HepG2 (cell line): Measurements from ENCODE around the gene ZNF100. TPM values are rescaled to one million over a fixed set of nuclear protein-coding genes. Genes with fewer than 3 reads are reported as not detected.

Experiments
- ATAC-seq: fragments of 200-7000 bp; cut with Tn5 transposase; 3 replicates; pipeline ENCODE4 v1.9.1; 2020; ENCODE audit warnings: mild to moderate bottlenecking, moderate library complexity
- BruUV-seq: library from RNA; stranded (reverse); fragments of 400-500 nt; replicated peaks from 2 replicates; lab custom pipeline; 2021; lab: Mats Ljungman, UMichigan
- CTCF ChIA-PET: fragments of 300-600 bp; formaldehyde crosslinking; extraction: SDS; loops from one replicate; lab custom pipeline; 2021; ENCODE audit warnings: low total read pairs, inconsistent platforms, low intra/inter-chr PET ratio; lab: Yijun Ruan, JAX
- POLR2A ChIA-PET: fragments of 350-600 bp; sonication (Branson Sonifier 250); formaldehyde crosslinking; loops from one replicate; lab custom pipeline; 2020; ENCODE audit warnings: antibody characterized with exemption, inconsistent platforms; lab: Yijun Ruan, JAX
- DNase-seq: peaks from one replicate; pipeline ENCODE4 v3.0.0-alpha.2; 2015; ENCODE audit warnings: low spot score
- FAIRE-seq: peaks from 3 replicates; lab custom pipeline; 2011; peaks lifted over from hg19 to GRCh38; lab: Jason Lieb, UNC
- H2AFZ ChIP-seq: one replicate; pipeline ENCODE4 v1.6.1; 2011; ENCODE audit warnings: low read length, inconsistent platforms
- H3K27ac ChIP-seq: fragments of 300-600 bp; 3 replicates; pipeline ENCODE4 v1.8.0; 2011; ENCODE audit warnings: mixed run types, mild to moderate bottlenecking, mixed read lengths, low read length, inconsistent platforms; ENCODE audit not compliant: insufficient read depth; ENCODE audit errors: extremely low read length
- H3K27me3 ChIP-seq, 2 experiments: fragments of 200-600 bp in 1 of 2; 2 replicates in 1 of 2; 3 replicates in 1 of 2; pipeline versions ENCODE4 v1.6.0 to v1.8.0; 2011; ENCODE audit warnings: low read length in 2 of 2, mild to moderate bottlenecking in 2 of 2, moderate library complexity in 2 of 2, inconsistent platforms in 1 of 2; ENCODE audit not compliant: insufficient read depth in 2 of 2, control insufficient read depth in 1 of 2
- H3K36me3 ChIP-seq, 2 experiments: fragments of 200-600 bp in 1 of 2; replicated peaks in 1 of 2; 2 replicates in 1 of 2; 3 replicates in 1 of 2; pipeline versions ENCODE4 v1.5.1 to v1.8.0; 2011; ENCODE audit warnings: low read length in 2 of 2, inconsistent platforms in 1 of 2; ENCODE audit not compliant: insufficient read depth in 2 of 2, control insufficient read depth in 1 of 2
- H3K4me1 ChIP-seq: 2 replicates; pipeline ENCODE4 v1.5.1; 2012; ENCODE audit warnings: low read length, inconsistent platforms; ENCODE audit not compliant: insufficient read depth
- H3K4me2 ChIP-seq: 2 replicates; pipeline ENCODE4 v1.6.0; 2011; ENCODE audit warnings: low read depth, low read length, inconsistent platforms
- H3K4me3 ChIP-seq, 3 experiments: fragments of 200-600 bp in 1 of 3; sonication (generic), shearing (Covaris generic) in 1 of 3; replicated peaks in 1 of 3; 2 replicates each; pipeline ENCODE4 v1.5.1; 2011 to 2016; ENCODE audit warnings: low read length in 3 of 3, inconsistent platforms in 2 of 3, low read depth in 2 of 3, mild to moderate bottlenecking in 2 of 3, control low read depth in 1 of 3, mixed read lengths in 1 of 3; ENCODE audit not compliant: insufficient read depth in 1 of 3
- H3K79me2 ChIP-seq: one replicate; pipeline ENCODE4 v1.6.1; 2011; ENCODE audit warnings: low read length, inconsistent platforms; ENCODE audit not compliant: insufficient read depth
- H3K9ac ChIP-seq: 2 replicates; pipeline ENCODE4 v1.6.0; 2011; ENCODE audit warnings: mild to moderate bottlenecking, low read depth, low read length, inconsistent platforms; ENCODE audit not compliant: insufficient read depth
- H3K9me3 ChIP-seq: 2 replicates; pipeline ENCODE4 v1.5.1; 2012; ENCODE audit warnings: mild to moderate bottlenecking, low read length
- H4K20me1 ChIP-seq: 2 replicates; pipeline ENCODE4 v1.6.0; 2011; ENCODE audit warnings: inconsistent platforms, mild to moderate bottlenecking, low read length, moderate library complexity; ENCODE audit not compliant: insufficient read depth
- ATF6 ChIP-seq: sonication (generic); formaldehyde crosslinking; conservative IDR thresholded peaks from 2 replicates; pipeline ENCODE4 v1.4.0; 2020; ENCODE audit warnings: missing genetic modification reagents
- E2F2 ChIP-seq: sonication (generic); formaldehyde crosslinking; IDR thresholded peaks from 2 replicates; pipeline ENCODE4 v1.4.0; 2020; ENCODE audit warnings: missing genetic modification reagents, borderline replicate concordance
- FLYWCH1 ChIP-seq: sonication (generic); formaldehyde crosslinking; IDR thresholded peaks from 2 replicates; pipeline ENCODE4 v1.8.1; 2023; ENCODE audit warnings: mild to moderate bottlenecking, missing genetic modification reagents
- HOXA7 ChIP-seq: sonication (generic); formaldehyde crosslinking; IDR thresholded peaks from 2 replicates; pipeline ENCODE4 v1.8.1; 2022; ENCODE audit warnings: mild to moderate bottlenecking, missing genetic modification reagents, moderate library complexity
- MEF2D ChIP-seq: sonication (generic); formaldehyde crosslinking; IDR thresholded peaks from 2 replicates; pipeline ENCODE4 v1.5.1; 2020; ENCODE audit warnings: mild to moderate bottlenecking, missing genetic modification reagents
- THAP11 ChIP-seq: IDR thresholded peaks from 2 replicates; pipeline ENCODE4 v1.6.1; 2016; ENCODE audit warnings: missing biosample characterization, missing genetic modification reagents
- ZFYVE20 ChIP-seq: sonication (generic); formaldehyde crosslinking; IDR thresholded peaks from 2 replicates; pipeline ENCODE4 v1.8.0; 2023; ENCODE audit warnings: low read depth, mild to moderate bottlenecking, moderate library complexity, missing genetic modification reagents, borderline replicate concordance
- ZNF12 ChIP-seq: sonication (generic); formaldehyde crosslinking; IDR thresholded peaks from 2 replicates; pipeline ENCODE4 v1.5.0; 2020; ENCODE audit warnings: missing genetic modification reagents
- ZNF333 ChIP-seq: sonication (generic); formaldehyde crosslinking; IDR thresholded peaks from 2 replicates; pipeline ENCODE4 v1.4.0; 2020; ENCODE audit warnings: mild to moderate bottlenecking, missing genetic modification reagents, borderline replicate concordance
- ZNF552 ChIP-seq: sonication (generic); formaldehyde crosslinking; IDR thresholded peaks from 2 replicates; pipeline ENCODE4 v1.9.0; 2022; ENCODE audit warnings: missing genetic modification reagents, mild to moderate bottlenecking, borderline replicate concordance
- ZNF646 ChIP-seq: sonication (generic); formaldehyde crosslinking; IDR thresholded peaks from 2 replicates; pipeline ENCODE4 v1.9.0; 2021; ENCODE audit warnings: mild to moderate bottlenecking, missing genetic modification reagents
- ZNF782 ChIP-seq: sonication (generic); formaldehyde crosslinking; IDR thresholded peaks from 2 replicates; pipeline ENCODE4 v1.4.0; 2020; ENCODE audit warnings: missing genetic modification reagents, mild to moderate bottlenecking, borderline replicate concordance
- ZNF841 ChIP-seq: sonication (generic); formaldehyde crosslinking; IDR thresholded peaks from 2 replicates; pipeline ENCODE4 v1.8.1; 2023; ENCODE audit warnings: missing genetic modification reagents, borderline replicate concordance
- ZSCAN9 ChIP-seq: IDR thresholded peaks from 2 replicates; pipeline ENCODE4 v1.6.1; 2016; ENCODE audit warnings: borderline replicate concordance
- WGBS: methylation state at CpG from one replicate; pipeline ENCODE4 v1.1.6; 2017; ENCODE audit warnings: low lambda C conversion rate; 5-methylcytosine and 5-hydroxymethylcytosine counted together
- in situ Hi-C: cut with HindIII; loops from 2 replicates; pipeline ENCODE4 v1.10.0; 2017; ENCODE audit warnings: low pct_unique_long_range_greater_than_20kb; ENCODE audit not compliant: extremely low pct_ligation_motif_present
- intact Hi-C: fragments of 100-400 bp; cut with micrococcal nuclease; formaldehyde crosslinking; loops from one replicate; pipeline ENCODE4 v1.10.0; 2022; ENCODE audit not compliant: unreplicated experiment
- polyA plus RNA-seq, 8 experiments: library from polyadenylated mRNA; depleted of rRNA in 3 of 8; stranded (reverse) in 7 of 8; unstranded in 1 of 8; fragments of >200 nt; fragmentation: Illumina TruSeq in 4 of 8; extraction: Trizol in 4 of 8; gene quantifications; 2 replicates each; pipeline versions ENCODE4 v1.2.1 to v1.2.3, GENCODE V29; 2011 to 2016; ENCODE audit warnings: low read depth in 4 of 8, missing spikeins in 1 of 8, mixed read lengths in 1 of 8; ENCODE audit not compliant: insufficient read depth in 1 of 8
- total RNA-seq, 5 experiments: library from RNA; depleted of rRNA; stranded (reverse); fragments of >200 nt; fragmentation: Illumina TruSeq; extraction: Trizol; gene quantifications; 2 replicates each; pipeline ENCODE4 v1.2.3, GENCODE V29; 2016; ENCODE audit warnings: low read depth in 1 of 5

ZNF100 gene
- total and polyA plus RNA-seq, 2 of the 13 experiments (the other 11 are each of a cell fraction or from before 2014, with no cell fraction given), result 2.5 to 11.4 TPM

- no peak overlapping the region for H3K4me2 ChIP-seq
- no peak overlapping the region for H3K27ac ChIP-seq
- H3K9ac ChIP-seq, result no peak overlapping the region
- no peaks in the 10 kb centered on the region for H3K9me3 ChIP-seq
- ATAC-seq (no peak), DNase-seq (no peak), FAIRE-seq (no peak)
- no peaks in the 10 kb centered on the region for H4K20me1 ChIP-seq
- in situ Hi-C loops (no loop called here), intact Hi-C loops (no loop called here)
- 97% methylated on average over 4 of the region's 4 CpGs for WGBS
- no peak overlapping the region for H3K4me3 ChIP-seq
- H3K4me1 ChIP-seq, result no peaks in the 10 kb centered on the region
- BruUV-seq, result no TSS peak
- no peaks in the 10 kb centered on the region for H3K27me3 ChIP-seq
- no peaks in the 10 kb centered on the region for H3K79me2 ChIP-seq
- peaks cover 2 to 31% of the 10 kb centered on the region in 2 experiments for H3K36me3 ChIP-seq
- CTCF ChIA-PET, result no interaction called here
- no peak overlapping the region for H2AFZ ChIP-seq
- POLR2A ChIA-PET, result no interaction called here
- TF ChIP-seq ZNF333 (CRISPR knock-in tag) (no peak), FLYWCH1 (CRISPR knock-in tag) (no peak), ZNF841 (CRISPR knock-in tag) (no peak), ZNF782 (no peak), MEF2D (CRISPR knock-in tag) (no peak), ZNF646 (CRISPR knock-in tag) (no peak), ZNF552 (CRISPR knock-in tag) (no peak), THAP11 (CRISPR knock-in tag) (no peak), ZFYVE20 (CRISPR knock-in tag) (no peak), ATF6 (CRISPR knock-in tag) (no peak), HOXA7 (CRISPR knock-in tag) (no peak), ZSCAN9 (CRISPR knock-in tag) (no peak), ZNF12 (CRISPR knock-in tag) (no peak), E2F2 (CRISPR knock-in tag) (no peak)
These were observed 18.3 kb downstream of the ZNF100 start for GRCh38 chr19:21749090-21749489.
